Left lobe of liver (tissue), 1 donor: ENCODE measurements around the gene VAMP2. TPM values are rescaled to one million over a fixed set of nuclear protein-coding genes. Genes with fewer than 3 reads are reported as not detected.

Source experiments
- total RNA-seq: library from RNA; stranded (reverse); gene quantifications from one replicate; pipeline ENCODE4 v1.2.1, GENCODE V29; 2021
- donor health status: DM: no; HTN: yes; CAD: no.

The VAMP2 gene
- total RNA-seq, 1 donor from 2014 or later = 18.1 TPM

Other genes starting within 250 kb of the VAMP2 start
- gene RNF227, start 246.7 kb downstream of the VAMP2 start, total RNA-seq = 0.23 TPM
- gene KCNAB3, start 233.1 kb downstream of the VAMP2 start, total RNA-seq = 1.3 TPM
- 41.1 TPM for gene TRAPPC1, start 231.0 kb downstream of the VAMP2 start, total RNA-seq
- 8.9 TPM for gene CNTROB, start 230.7 kb downstream of the VAMP2 start, total RNA-seq
- gene GUCY2D, start 160.3 kb downstream of the VAMP2 start, total RNA-seq = 0.05 TPM
- 0.35 TPM for gene ALOX15B, start 123.9 kb downstream of the VAMP2 start, total RNA-seq
- gene ALOX12B, start 75.2 kb downstream of the VAMP2 start, total RNA-seq = not detected
- gene ALOXE3, start 44.4 kb downstream of the VAMP2 start, total RNA-seq = not detected
- gene HES7, start 38.8 kb downstream of the VAMP2 start, total RNA-seq = not detected
- gene PER1, start 10.5 kb downstream of the VAMP2 start, total RNA-seq = 108 TPM
- gene TMEM107, start 13.4 kb upstream of the VAMP2 start, total RNA-seq = 3.6 TPM
- gene BORCS6, start 27.2 kb upstream of the VAMP2 start, total RNA-seq = 4.5 TPM
- gene AURKB, start 47.6 kb upstream of the VAMP2 start, total RNA-seq = 0.68 TPM
- gene CTC1, start 85.1 kb upstream of the VAMP2 start, total RNA-seq = 18.1 TPM
- 18.9 TPM for gene PFAS, start 86.3 kb upstream of the VAMP2 start, total RNA-seq
- gene RANGRF, start 125.7 kb upstream of the VAMP2 start, total RNA-seq = 6.6 TPM
- gene SLC25A35, start 132.5 kb upstream of the VAMP2 start, total RNA-seq = 2.3 TPM
- gene ARHGEF15, start 147.3 kb upstream of the VAMP2 start, total RNA-seq = 1.9 TPM
- gene ODF4, start 176.9 kb upstream of the VAMP2 start, total RNA-seq = not detected
- gene RPL26, start 220.2 kb upstream of the VAMP2 start, total RNA-seq = 397 TPM
- gene RNF222, start 234.9 kb upstream of the VAMP2 start, total RNA-seq = not detected